ENCODE measurements around the gene CAPN2.
"Not testable (repeated sequence)": the region's sequence is repeated elsewhere in the genome, so short reads cannot be mapped to it uniquely, and the experiment has no call there.

Gene CAPN2

DNA sequence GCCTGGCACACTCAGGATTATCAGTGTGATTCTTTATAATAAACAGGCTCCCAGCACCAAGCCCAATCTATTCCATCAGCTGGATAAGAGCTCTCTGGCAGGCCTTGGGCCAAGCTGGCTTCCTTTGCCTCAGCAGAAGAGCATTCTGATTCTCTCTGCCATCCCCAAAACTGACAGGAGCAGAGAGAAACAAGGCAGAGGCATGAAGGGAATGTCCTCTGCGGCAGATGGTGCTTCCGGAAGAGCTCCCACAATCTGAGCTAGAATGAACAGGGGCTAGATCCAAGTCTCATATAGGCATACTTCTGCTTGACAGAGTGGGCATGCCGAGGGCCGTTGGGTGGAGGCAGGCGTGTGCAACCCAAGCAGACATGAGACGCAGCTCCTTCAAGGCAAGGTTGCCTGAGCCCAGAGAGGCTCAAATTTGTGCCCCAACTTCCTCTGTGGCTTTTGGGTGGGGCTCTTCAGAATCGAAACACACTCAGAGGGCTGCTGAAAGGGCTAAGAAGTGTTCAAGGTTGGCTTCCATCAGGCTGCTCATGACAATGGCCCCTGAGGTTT lies 4.0 kb downstream of the CAPN2 start:
- DNase-seq: peak in 17 of 58 donors; percentile 8 to 62 (median 29)

DNA sequence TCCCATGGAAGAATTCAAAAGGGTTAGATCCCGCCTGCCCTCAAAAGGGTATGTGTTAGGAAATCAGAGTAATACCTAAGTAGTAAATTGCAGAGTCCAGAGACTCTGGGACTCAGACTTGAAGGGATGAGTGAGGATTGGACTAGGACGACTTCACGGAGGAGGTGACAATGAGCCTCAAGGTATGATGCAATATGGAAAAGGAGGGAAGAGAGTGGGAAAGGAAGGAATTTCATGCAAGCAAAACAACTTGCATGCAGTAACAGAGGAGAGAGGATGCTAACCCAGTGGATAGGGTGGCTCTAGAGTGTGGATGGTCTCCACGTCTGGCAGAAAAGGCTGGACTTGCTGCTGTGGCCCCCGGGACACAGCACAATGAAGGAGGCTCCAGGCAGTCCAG lies 4.8 kb downstream of the CAPN2 start:
- no peak for DNase-seq

DNA sequence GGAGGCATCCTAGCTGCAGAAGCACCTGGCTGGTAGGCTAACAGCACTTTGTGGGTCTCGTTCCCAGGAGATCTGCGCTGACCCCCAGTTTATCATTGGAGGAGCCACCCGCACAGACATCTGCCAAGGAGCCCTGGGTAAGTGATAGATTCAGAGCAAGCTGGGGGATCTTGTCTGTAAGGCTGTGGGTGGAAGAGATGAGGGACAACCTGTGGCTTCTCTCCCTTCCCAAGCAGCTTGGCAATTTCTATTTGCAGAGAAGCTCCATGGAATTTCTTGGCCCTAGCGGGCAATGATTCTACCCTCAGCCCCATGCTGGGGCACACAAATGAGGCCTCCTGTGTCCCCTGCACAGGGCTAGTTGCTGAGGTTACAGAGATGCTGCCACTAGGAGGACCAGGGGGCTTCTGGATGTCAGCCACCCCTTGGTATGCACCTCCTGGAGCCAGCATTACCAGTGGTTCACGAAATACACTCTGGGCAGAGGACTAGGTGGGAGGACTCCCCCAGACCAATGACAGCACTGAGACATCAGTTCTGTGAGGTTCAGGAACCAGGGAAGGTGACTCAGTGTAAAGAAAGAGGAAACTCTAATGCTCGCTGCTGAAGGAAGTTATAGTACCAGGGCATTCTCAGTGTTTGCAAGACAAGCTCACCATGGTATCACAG lies 5.5 kb downstream of the CAPN2 start:
- no peak for DNase-seq

DNA sequence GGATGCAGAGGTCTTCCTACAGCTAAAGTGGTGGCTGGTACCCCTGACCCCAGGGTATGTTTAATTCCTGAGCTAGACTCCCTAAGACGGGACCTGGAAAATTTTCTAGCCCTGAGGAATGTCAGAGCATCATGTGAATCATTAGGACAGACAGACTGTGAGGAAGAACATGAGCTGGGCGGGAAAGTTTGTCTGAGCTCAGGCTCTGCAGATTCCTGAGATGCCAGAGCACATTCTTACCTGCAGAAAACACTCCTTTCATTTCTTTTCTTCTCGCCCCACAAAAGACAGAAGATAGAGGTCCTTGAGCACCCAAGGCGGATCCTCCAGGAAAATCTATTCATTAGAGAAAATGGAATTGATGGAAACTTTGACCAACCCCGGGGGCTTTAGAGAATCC lies 6.5 kb downstream of the CAPN2 start:
- no peak for DNase-seq

DNA sequence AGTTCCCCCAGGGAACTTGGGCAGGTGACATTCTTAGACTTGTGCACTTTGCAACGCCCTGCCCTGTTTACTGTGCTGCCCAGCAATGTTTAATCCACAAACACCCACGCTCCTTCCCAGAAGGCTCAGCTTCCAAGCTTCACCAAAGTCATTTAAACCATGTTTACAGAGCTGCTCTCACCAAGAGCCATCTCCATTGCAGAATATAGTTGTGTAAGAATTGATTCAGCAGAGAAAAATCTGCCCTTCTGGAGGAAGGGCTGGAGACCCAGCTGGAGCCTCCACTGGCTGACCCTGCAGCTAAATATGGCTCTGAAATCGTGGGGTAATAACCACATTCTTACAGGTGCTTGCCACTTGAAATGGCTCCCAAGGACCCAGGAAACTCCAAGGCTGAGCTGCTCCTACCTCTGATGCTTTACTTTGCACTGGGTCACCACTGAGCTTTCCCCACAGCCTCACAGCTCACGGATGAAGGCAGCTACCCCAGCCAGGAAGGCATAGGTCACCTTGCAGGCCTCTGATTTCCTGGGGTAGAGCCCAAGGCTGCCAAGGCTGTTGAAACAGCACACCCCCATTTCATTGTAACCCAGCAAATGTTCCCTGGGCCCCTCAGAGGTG lies 8.7 kb downstream of the CAPN2 start:
- no peak for DNase-seq

DNA sequence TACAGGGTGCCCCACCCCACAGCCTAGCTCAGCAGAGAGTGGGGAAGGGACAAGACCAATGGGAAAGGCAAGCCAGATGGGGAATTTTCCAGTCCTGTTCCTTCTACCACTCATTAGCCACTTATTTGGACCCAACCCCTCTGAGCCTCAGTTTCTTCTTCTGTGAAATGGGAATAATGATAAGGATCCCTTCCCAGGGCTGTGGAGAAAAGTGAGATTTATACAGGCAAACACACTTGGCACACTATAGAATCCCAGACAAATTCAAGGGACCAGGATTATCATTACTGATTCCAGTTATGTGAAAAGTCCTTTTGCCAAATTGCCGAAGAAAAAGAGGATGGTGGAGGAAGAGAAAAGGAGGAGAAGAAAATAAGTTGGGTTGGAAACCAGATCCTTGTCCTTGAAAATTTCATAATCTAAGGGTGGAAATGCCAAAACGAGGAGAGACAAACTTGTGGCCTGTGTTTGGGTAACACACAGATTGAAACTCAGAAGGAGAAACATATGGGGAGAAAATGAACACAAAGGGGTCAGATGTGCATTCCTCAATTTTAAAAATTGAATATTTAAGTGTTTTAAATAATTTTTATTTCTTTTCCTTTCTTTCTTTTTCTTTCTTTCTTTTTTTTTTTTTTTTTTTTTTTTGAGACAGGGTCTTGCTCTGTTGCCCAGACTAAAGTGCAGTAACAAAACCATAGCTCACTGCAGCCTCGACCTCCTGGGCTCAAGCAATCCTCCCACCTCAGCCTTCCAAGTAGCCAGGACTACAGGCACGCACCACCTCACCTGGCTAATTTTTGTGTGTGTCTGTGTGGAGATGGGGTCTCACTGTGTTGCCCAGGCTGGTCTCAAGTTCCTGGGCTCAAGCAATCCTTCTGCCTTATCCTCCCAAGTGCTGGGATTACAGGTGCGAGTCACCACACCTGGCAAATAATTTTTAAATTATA lies 9.6 kb downstream of the CAPN2 start:
- DNase-seq: no peak

DNA sequence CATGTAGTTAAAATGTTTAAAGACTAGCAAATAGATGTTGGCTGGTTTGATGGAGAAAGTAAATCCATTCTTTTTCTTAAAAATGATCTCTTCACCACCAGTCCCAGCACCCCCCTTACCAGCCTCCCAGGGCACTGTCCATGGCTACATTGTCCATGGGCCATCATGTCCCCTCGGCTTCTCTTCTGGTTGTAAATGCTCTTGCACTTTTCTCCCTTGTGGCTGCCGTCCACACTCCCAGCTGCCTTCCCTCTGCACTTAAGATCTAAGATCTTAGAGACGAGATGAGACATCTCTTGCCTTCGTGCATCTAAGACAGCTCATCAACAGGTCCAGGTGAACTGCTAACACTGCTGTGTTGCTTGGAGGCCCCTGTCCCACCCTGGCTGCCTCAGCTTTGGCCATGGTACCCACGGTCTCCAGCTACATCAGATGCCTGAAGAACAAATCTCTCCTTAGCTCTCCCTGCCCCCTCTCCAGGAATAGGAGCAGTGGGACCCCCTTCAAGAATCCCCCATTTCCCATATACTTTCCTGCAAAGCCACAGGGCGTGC lies 11.1 kb downstream of the CAPN2 start:
- DNase-seq: no peak

DNA sequence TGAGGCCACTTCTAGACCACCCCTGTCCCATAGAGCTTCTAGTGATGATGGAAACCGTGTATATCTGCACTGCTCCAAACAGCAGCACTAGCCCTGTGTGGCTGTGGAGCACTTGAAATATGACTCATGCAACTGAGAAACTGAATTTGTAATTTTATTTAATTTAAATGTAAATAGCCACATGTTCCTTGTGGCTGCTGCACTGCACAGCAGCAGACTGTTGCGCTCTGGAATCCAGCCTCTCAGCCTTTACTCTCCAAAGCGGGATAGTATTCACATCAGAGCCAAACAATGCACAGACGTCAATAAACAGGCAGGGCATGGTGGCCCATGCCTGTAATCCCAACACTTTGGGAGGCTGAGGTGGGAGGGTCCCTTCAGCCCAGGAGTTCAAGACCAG lies 12.0 kb downstream of the CAPN2 start:
- DNase-seq: no peak

DNA sequence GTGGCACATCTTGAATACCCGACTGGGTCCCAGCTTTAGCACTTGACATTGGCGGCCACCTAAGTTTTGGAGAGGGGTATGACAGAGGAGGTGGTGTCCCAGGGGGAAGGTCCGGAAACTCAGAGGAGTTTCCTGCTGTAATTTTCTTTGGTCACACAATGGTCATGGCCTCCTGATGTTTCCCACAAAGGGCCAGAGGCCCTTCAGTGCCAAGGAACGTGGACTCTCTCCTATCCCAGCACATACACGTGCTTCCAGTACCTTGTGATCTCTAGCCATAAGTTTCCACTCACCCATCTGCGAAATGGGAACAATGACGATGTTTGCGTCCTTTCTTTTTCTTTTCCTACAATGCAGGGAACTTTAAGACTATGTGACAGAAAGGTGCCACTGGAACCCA lies 13.2 kb downstream of the CAPN2 start:
- no peak for DNase-seq

DNA sequence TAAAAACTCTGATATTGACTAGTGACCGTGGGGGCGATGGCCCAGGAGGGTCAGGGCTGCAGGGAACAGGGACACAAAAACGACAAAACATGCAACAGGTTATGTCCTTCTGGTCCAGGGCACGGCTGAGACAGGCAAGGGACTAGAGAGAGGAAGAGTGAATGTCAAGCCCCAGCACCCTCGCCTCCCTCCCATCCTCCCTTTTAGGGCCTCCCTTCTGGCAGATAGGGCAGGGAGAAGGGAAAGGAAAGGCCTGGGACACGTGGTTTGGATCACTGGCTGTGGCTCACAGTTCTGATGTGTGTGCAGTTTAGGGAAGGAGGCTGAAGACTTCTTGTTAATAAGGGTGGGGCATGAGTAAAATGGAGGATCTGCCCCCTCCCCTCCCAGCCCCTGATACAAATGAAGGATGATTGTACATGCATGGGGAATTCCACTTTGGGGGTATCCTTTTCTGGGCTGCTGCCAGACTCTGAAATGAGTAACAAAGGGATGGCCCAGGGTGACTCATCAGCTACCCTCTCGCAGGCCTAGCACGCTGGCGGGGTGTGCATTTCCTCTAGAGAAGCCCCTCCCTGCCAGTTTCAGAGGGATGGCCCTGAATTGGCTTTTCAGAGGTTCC lies 14.2 kb downstream of the CAPN2 start:
- DNase-seq: peak in 14 of 58 donors; percentile 8 to 80 (median 32)

DNA sequence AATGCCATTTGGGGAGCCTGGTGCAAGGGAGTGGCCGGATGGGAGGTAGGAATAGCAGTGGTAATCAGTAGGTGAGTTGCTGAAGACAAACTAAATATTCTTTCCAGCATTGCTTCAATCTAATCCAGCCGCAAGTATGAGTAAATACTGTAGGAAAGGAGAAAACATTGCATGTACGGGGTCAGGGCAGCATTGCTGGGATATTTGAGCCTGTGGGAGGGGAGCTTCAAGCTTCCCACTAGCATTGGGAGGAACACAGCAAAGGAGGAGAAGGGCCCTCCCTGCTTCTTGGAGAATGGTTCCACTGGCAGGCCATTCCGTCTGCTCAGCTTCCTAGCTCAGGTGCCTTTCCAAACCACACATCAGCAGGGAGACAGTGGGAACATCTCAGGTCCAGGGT lies 15.2 kb downstream of the CAPN2 start:
- DNase-seq: no peak

DNA sequence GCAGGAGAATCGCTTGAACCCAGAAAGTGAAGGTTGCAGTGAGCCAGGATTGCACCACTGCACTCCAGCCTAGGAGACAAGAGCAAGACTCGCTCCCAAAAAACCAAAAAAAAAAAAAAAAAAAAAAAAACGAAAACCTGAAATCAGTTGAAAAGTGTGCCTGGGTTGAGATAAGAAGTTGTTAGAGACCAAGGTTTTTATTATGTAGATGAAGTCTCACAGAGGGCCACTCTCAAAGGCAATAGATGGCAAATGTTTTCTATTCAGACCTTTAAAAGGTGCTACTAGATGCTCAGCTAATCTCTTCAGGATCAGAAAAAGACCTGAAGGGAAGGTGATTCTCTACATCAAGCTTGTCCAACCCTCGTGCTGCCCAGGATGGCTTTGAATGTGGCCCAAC lies 17.6 kb downstream of the CAPN2 start:
- no peak for DNase-seq

DNA sequence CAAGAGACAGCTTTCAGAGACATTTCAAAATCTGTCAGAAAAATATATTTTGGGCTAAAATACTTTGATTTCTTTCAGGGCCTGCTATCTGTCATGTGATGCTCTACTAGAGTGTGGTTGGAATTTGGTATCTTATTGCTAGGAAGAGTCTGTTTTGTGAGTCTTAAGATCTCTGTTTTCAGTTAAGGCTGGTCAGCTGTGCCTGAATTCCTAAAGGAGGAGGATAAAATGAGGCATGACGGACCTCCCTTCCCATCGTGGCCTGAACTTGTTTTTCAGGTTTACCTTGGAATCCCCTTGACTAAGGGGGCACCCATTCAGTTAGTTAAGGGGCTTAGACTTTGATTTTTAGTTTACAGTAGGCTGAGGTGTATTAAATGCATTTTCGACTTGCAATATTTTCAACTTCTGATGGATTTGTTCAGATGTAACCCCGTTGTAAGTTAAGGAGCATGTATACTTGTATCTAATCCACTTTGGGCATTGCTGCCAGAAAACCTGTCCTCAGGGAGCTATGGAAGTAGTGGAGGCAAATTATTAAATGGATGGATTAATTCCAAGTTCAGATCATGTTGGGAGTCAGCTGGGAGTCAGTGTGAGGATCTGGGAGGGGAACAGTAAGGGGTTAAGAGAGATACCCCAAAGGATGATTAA lies 18.3 kb downstream of the CAPN2 start:
- no peak for DNase-seq

DNA sequence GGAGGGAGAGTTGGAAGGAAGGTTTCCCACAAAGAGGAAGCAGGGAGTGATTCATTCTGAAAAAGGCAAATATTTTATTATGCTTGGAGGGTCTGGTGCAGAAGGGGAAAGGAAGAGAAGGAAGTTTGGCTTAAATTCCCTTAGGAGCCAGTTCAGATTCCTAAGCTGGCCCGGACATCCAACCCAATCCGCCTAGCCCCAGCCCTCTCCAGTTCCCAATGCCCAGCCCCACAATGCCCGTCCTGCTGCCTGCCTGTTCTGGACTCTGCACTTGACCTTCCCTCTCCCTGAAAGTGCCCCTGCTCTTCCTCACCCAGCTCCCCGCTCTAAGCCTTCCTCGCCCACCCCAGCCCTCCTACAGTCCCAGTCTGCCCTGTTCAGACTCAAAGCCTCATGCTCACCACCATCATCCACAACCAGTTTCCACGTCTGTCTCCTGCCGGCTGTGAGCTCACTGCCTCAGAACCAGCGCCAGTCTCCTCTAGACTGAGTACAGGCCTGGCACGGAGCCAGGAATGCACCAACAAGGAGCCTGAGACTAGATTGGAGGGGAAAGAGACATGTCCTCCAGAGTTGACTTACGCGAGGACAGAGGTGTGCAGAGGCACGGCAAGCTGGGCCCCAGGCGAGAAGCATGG lies 18.9 kb downstream of the CAPN2 start:
- DNase-seq: peak in 43 of 58 donors; percentile 11 to 68 (median 29)

DNA sequence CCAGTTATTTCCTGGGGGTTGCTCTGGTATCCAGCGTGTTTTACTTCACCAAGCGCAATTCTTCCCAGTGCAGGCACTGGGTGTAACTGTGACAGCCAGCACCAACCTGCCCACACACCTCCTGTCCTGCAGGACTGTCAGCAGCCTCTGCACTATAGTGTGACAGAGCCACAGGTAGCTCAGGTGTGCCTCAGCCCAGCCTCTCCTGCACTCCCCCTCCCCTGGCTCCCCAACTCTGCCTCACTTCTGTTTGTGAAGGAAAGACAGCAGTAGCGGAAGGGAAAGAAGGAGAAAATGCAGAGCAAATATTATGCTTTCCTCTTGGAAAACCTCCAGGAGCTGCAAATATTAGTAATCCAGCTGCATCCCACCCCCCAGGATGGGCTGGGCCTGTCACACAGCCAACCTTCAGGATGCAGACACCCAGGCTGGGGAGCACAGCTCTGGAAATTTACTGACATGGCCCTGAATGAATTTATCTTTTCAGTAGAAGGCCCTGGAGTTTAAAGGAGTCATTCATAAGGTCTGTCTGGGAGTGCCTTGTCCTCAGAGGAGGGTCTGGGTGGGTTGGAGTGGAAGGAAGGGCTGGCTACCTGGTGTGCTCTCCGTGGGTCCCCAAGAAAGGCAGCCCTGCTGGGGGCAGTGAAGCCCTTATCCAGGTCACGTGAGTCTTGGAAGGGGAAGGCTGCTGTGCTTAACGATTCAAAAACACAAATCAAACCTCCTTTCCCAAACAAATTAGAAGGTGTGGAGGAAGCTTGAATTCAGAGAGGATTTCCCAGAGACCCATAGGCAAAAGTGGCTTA lies 20.9 kb downstream of the CAPN2 start:
- peak in 9 of 58 donors; percentile 9 to 47 (median 27) for DNase-seq

DNA sequence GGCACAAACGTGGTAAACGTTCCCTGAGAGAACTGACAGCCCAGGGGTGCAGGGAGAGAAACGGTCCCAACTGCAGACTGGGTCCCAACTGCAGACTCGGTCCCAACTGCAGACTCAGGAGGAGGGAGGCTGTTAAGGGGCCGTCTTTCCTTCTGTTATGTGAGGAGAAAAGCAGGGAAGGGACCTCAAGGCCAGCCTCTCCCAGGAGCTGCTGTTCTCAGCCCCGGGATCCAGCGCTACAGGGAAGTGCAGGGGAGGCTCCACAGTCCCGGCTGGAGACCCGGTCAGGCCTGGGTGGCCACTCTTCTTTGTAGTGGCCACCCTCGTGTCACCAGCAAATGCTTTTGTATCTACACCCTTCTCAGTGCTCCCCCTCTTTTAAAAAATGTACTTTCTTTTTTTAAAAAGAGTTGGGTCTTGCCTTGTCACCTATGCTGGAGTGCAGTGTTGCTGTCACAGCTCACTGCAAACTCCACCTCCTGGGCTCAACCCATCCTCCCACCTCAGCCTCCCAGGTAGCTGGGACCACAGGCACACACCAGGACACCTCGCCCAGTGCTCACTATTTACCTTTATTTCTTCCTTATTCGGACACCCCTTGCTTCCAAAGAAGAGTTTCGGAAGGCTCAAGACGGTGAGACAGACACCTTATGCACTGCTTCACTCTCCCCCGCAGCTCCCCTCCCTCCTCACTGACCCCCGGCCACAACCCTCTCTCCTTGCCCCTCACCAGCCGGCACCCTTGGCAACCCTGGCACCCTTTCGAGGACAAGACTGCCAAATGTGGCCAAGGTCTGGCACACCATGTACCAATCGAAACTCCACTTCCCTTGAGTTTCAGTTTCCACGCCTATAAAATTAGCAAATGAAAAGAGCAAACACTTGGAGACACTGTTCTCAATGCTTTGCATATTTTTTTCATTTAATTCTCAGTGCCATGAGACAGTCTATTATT lies 21.8 kb downstream of the CAPN2 start:
- DNase-seq: peak in 40 of 58 donors; percentile 12 to 79 (median 47)

DNA sequence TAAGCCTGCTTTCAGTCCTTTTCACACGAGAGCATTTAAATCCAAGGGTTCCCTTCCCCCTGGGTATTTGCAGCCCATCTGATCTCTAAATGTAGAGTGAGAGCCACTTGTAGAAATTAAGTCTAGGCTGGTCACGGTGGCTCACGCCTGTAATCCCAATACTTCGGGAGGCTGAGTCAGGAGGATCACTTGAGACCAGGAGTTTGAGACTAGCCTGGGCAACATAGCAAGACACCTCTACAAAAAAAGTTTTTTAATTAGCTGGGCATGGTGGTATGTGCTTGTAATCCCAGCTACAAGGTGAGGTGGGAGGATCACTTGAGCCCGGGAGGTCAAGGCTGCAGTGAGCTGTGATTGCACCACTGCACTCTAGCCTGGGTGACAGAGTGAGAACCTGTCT lies 24.3 kb downstream of the CAPN2 start:
- not testable (repeated sequence) for DNase-seq

DNA sequence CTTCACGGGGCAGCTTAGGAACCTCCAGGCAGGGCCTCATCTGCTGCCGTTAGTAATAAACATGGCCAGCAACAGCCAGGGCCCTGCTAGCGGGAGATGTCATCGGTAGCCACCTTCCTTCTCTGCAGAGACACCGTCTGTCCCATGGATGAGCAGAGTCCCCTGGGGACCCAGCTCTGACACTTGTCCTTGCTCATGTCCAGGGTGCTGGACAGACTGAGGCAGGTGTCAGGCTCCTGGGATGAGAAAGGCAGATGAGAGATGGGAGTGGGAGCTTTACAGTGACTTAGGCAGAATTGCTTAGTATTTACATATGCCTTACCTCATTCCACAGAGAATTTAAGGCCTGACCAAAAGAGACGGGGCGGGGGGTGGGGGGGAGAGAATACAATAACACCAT lies 25.0 kb downstream of the CAPN2 start:
- DNase-seq: no peak

All from anterior cingulate cortex (tissue), 58 donors.